Right lobe of liver (tissue), 4 donors: ENCODE results near the gene CREB5.

ENCODE experiments used
- POLR2A ChIP-seq: fragments of 450-650 bp; IDR thresholded peaks from one replicate; pipeline ENCODE4 v1.6.1; 2017; ENCODE audit warnings: antibody characterized with exemption, mild to moderate bottlenecking
- TF ChIP-seq, protein P1 (sequence below), 4 donors: fragments of 200-600 bp in 3 of 4; fragments of 450-650 bp in 1 of 4; IDR thresholded peaks; one replicate each; pipeline versions ENCODE4 v1.5.1 to v1.8.0; 2016 to 2022; ENCODE audit warnings: antibody characterized with exemption in 4 of 4, mild to moderate bottlenecking in 2 of 4
- donor health status: DM: no; HTN: no; CAD: no.
- donor health status: DM: no; HTN: no; CAD: no.
- donor health status: DM: no; HTN: yes; CAD: no.

DNA sequence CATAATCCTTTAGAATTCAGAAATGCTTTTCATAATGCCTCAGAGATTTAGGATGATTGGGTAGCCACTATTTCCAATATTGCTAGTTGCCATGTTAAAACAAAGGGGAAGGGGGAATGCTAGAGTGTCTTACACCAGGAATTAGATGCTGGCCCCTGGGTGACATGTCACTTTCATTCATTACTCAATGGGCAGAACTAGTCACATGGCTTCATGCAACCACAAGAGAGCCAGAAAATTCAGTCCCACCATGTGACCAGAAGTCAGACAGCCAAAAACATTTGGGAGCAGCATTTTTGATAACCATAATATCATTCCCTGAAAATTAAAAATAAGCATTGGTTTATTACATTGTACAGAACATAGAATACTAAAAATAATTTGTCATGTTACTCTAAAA, 81.2 kb downstream of the CREB5 start:
- TF ChIP-seq, protein P1, sequence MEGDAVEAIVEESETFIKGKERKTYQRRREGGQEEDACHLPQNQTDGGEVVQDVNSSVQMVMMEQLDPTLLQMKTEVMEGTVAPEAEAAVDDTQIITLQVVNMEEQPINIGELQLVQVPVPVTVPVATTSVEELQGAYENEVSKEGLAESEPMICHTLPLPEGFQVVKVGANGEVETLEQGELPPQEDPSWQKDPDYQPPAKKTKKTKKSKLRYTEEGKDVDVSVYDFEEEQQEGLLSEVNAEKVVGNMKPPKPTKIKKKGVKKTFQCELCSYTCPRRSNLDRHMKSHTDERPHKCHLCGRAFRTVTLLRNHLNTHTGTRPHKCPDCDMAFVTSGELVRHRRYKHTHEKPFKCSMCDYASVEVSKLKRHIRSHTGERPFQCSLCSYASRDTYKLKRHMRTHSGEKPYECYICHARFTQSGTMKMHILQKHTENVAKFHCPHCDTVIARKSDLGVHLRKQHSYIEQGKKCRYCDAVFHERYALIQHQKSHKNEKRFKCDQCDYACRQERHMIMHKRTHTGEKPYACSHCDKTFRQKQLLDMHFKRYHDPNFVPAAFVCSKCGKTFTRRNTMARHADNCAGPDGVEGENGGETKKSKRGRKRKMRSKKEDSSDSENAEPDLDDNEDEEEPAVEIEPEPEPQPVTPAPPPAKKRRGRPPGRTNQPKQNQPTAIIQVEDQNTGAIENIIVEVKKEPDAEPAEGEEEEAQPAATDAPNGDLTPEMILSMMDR (IDR thresholded peaks at IDR 0.05): no peak
- no peak for TF ChIP-seq POLR2A
